Activated CD4-positive, CD25-positive, alpha-beta regulatory T cell treated with anti-CD3 and anti-CD28 coated beads, Interleukin-2, amount 50 U/mL, for 72 hours (primary cell): ENCODE measurements around the gene PRIMA1.

Experiments
- DNase-seq: peaks from one replicate; pipeline ENCODE4 v3.0.0; 2021

PRIMA1 gene

DNA sequence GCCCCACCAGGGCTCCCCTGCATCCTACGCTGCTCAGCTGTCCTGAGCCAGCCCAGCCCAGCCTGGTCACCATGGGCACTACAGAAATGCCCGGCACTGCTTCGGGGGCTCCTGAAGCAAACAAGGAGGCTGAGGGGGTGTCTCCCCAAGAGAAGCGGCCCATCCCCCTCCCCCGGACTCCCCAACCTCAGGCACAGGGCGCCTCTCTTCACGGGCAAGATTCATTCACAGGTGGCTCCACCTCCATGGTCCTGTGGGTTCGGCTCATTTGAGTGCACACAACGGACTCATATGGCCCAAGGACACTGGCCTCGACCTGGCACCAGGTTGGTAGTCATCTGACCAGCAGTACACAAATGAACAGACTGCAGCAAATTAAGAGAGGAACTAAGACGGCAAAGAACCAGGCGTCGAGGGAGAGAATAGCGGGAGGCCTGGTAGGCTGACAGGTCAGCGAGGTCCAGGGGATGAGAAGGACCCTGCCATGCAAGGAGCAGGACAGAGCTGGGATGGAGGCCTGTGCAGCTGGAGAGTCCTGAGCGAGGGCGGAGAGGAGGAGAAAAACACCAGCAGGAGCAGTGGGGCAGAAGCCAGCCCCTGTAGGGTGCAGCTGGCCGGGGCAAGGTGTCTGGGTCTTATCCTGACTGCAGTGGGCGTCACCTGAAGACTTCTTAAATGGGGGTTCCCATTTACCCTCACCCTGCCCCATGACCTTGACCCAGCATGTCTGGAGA, 60.2 kb downstream of the PRIMA1 start:
- no peak for DNase-seq

GRCh38 chr14:93727039-93727740, 61.1 kb downstream of the PRIMA1 start:
- no peak for DNase-seq

DNA sequence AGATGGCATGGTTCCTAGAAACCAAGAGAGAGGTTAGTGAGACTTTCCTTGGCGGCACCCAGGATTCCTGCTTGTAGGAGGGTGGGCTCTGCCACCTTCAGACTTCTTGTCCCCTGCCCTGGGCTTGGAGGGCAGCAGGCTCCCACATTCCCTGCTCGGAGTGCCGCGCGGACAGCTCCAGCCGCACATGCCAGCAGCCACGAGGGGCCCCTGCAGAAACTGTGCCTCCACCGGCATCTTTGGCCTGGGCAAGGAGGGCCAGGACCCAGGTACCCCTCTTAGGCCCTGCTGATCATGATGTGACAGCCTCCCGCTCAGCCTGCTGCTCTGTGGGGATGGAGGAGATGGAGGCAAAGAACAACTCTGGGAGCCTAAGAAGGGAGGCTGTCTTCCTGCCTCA, 62.3 kb downstream of the PRIMA1 start:
- DNase-seq: no peak

DNA sequence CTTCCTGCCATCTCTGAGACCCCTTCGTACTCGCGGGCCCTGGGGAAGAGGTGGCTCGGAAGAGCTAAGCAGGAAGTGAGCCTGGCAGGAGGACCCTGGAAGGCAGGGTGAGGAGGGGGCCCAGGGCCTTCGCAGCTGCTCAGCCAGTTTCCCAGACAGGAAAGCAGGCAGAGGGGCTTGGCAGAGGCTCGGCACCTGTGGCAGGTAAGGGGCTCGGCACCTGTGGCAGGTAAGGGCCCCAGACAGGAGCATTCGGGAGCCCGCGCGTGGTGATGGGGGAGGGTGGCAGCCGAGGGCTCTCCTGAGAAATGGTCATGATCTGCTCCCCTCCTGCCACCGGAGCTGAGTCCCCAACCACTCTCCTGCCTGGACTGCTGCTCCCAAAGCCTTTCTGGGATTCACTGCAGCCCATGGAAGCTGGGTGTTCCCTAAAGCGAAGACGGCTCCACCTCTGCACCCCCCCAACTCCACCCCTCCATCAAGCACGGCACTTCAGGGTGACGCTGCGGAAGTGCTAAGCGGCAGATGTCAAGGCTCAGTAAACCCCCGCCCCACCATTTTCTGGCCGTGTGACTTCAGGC, 63.2 kb downstream of the PRIMA1 start:
- no peak for DNase-seq

GRCh38 chr14:93723001-93723400, 65.3 kb downstream of the PRIMA1 start:
- no peak for DNase-seq

GRCh38 chr14:93720981-93721483, 67.3 kb downstream of the PRIMA1 start:
- no peak for DNase-seq

GRCh38 chr14:93720076-93720815, 68.0 kb downstream of the PRIMA1 start:
- no peak for DNase-seq

- DNase-seq: no peak
Observed at GRCh38 chr14:93719256-93719655, 69.0 kb downstream of the PRIMA1 start.

DNA sequence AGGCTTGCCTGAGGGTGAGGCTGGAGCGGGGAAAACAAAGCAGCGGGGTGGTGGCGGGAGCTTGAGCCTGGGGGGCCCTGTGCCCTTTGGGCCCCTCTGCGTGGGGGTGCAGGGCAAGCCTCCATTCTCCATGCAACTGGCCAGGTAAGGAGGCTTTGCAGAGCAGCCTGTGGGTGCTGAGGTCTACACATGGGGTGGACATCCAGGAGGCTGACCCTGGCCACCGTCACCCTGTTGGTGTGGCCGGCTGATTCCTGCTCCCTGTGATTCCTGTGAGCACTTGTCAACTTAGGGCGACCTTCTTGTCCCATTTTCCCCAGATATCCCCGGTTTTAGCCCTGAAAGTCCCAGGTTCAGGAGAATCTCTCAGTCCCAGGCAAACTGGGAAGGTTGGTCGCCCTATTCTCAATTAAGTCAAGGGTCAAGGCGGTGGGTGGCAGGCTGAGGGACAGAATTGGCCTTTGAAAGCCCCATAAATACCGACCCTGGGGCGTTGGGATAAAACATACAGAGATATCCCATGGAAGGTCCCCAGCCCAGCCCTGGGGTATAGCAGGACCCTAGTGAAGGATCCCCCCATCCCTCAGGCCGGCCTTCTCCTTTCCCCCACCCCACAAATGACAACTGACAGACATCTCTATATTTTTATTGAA, 70.5 kb downstream of the PRIMA1 start:
- no peak for DNase-seq

DNA sequence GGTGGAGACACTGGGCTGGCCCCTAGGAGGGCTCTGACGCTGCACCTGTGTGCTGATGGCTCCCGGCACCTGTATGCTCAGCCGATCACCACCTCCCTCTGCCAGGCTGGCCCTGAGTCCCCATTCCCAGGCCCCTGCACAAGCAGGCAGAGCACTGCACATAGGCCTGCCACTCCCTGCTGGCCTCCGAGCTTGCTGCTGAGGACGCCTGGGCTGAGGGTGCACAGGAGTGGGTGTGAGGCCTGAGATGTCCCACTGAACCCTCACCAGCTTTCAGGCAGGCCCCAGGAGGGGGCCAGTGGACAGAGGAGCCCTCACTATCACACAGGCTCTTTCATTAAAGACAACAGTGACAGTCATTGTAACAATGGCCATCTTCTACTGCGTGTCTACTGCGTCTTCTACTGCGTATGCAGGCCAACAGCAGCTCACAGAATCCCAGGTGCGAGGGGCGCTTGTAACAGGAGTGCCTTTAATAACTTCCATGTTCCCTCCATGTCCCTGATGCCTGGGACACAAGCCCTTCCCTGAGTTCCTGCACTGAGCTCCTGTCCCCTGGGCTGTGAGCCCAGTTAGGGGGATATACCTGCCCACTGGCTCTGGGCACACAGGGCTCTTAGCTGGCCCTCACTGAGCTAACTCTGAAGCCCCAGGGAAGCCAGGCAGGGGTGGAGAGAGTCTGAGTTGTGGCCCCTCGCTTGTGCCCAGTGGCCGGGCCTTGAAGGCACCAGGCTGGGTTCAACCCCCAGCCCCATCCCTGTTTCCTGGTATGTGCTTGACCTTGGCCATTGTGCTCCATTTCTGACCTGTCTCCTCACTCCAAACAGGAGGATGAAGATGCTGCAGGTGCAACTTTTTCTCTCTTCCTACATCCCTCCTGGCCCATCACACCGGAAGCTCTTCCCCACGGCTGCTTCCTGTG, 71.3 kb downstream of the PRIMA1 start:
- DNase-seq: no peak

GRCh38 chr14:93716002-93716745, 72.1 kb downstream of the PRIMA1 start:
- DNase-seq: no peak

DNA sequence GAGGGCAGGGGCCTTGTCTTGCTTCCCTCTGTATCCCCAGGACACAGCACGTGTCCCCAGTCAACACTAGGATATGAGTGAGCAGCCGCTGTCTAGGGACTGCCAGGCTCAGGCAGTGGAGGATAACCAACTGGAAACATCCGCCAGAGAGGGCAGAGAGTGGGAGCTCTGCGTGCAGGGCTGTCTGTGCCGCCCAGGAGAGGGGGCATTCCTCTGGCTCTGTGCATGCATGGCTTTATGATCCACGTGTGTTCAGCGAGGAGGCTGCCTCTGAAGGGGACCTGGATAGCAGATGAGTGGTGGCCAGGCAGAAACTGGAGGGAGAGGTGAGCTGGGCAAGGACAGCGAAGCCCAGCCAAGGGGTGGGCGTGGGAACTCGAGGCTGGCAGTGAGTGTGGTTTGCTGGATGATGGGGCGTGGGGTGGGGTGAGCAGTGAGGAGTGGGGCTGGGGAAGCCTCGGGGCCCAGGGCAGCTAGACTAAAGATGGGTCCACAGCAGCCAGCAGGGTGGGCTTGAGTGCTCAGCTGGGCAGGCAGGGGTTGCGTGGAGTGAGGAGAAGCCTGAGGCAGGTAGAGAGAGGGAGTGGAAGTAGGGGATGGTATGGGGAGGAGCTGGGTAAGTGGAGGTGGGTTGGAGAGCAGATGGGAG, 72.9 kb downstream of the PRIMA1 start:
- no peak for DNase-seq

- DNase-seq: no peak
Observed at GRCh38 chr14:93714605-93715004, 73.7 kb downstream of the PRIMA1 start.

DNA sequence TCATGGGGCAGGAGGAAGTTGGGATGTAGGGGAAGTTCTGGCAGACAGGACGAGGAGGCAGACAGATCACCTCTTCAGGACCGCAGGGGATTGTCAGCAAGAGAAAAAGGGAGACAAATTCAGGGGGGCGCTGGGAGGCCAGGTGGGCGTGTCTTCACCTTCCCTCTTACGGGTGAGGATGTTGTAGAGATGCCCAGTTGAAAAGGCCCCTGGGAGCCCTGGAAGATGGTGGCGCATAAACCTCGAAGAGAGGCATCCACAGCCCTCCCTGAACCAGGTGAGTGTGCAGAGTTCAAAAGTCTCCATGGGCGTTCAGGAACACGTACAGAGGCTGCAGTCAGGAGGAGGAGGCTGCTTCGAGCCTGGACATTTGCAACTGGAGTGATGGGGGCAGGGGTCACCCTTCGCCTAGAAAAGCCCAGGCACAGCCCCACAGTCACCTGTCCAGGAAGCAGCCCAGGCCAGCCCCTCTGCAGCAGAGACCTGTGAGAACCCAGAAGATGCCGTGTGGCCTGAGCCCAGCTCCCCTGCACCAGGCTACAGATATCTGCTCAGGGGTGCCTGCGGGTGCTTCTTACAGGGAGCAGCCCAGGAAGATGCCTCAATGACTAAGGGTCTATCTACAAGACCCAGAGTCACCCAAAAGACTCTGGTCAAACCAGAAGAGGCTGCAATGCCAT, 74.4 kb downstream of the PRIMA1 start:
- DNase-seq: no peak

DNA sequence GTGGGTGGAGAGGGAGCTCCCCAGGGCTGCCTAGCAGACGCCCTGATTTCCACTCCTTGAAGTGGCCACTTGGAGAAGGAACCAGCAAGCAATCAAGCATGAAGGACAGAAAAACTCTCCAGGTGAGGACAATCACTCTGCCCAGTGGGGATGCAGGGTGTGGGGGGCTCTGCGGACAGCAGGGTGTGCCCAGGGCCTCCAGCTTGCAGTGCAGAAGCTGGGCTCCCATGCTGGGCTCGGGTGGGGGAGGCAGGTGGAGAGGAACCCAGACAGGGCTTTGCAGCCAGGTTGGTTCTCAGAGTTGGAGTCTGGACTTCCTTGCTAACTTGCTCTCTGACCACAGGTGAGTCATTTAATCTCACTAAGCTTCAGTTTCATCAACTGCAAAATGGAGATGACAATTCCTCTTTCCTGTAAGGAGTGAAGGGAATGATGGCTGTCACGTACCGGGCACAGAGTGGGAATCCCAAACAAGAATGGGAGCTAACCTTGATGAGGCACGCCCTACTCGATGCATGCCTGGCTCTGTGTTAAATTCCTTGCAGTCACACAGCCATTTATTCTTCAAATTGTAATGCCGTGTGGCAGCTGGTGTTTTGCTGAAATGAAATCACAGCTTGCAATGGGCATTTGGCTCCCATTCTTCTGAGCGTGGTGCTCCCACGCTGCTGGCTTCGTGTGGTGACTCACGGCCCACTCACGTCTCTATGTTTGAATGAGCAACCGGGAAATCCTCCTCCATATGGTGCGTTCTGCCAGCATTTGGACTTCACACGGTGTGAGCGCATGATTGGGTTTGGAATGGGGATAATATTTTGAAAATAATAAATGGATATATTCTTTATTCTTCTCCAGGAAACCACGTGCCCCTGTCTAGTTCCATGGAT, 75.2 kb downstream of the PRIMA1 start:
- DNase-seq: no peak

DNA sequence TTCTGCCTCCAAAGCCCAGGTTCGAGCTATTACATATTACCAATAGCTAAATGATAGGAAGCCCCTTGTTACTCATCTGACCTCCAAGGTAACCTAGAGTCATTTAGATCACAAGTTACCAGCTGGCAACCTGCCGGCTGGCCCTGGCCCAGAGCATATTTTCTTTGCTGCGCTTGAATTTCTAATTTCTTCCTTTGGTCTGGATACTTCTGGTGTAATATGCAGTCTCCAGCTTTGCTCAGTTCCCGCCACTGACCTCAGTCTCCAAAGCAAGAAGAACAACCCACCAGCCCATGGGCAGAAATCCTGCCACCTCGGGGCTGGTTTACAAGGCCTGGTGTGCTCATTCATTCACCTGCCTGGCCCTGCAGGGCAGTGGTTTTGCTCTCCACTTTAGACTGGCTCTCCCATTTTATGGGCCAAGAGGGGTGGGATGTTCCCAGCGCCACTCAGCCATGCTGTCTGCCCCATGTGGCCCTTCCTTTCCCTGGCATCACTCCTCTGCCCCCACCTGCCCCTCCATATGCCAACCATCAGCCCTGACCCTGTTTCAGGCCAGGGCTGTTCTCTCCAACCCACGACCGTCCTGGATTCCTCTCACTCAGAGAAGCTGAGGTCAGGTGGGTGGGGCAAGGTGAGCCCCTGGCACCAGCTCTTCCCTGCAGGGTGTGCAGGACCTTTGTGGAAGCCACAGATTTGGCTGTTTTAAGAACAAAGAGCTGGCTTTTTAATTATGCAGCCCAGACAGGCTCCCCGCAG, 76.0 kb downstream of the PRIMA1 start:
- no peak for DNase-seq

DNA sequence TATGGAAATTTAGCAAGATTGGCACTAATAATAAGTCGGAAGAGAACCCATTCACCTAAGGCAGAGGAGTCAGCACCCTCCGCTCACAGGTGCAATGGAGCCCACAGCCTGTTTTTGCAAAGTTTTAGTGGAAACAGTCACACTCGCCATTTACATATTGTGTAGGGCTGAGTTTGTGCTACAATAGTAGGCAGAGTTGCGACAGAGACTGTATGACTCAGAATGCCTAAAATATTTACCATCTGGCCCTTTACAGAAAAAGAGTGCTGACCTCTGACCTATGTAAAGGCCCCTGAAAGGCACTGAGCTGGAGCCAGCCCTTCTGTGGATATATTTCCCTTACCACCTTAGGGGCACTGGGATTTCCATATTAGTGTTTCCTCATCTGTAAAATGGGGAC, 79.0 kb downstream of the PRIMA1 start:
- DNase-seq: no peak

DNA sequence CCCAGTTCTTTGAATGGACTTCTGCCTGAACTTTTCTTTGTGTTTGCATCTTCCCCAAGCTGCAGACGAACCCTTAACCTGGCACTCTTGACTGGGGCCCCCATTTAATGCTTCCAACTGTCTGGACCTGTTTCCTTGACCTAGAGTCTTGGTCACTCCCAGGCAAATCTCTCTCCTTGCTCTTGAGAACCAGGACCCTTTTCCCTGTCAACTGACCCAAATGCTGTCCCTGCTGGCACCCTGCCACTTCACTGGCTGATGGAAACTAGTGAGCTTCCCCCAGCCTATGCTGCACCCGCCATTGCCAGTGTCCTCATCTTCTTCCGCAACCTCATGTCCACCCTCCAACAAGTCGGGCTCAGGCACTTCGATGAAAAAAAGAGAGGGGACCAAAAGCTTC, 79.5 kb downstream of the PRIMA1 start:
- DNase-seq: no peak
